Measurements from ENCODE around the gene TBRG4.

Gene TBRG4

GRCh38 chr7:45061806-45062425, 49.6 kb downstream of the TBRG4 start:
- ATAC-seq (replicated peaks; ENCODE audit: extremely low read depth, poor library complexity, severe bottlenecking): no peak
- peaks cover 59% of the 10 kb centered on the region for H3K36me3 Mint-ChIP-seq (ENCODE audit: insufficient read depth)
- peak overlapping the region; percentile 72 for H3K27ac Mint-ChIP-seq (ENCODE audit: low read depth)
- H3K9me3 Mint-ChIP-seq: no peaks in the 10 kb centered on the region
- no peaks in the 10 kb centered on the region for H3K27me3 Mint-ChIP-seq
- peaks cover 62% of the 10 kb centered on the region for H3K4me1 Mint-ChIP-seq
- H3K4me3 Mint-ChIP-seq: no peak overlapping the region
- DNase-seq (ENCODE audit: low spot score in 2 of 2): no peak

GRCh38 chr7:45061352-45061751, 50.1 kb downstream of the TBRG4 start:
- H3K27ac Mint-ChIP-seq (ENCODE audit: low read depth): peak overlapping the region; percentile 72
- no peaks in the 10 kb centered on the region for H3K27me3 Mint-ChIP-seq
- peaks cover 64% of the 10 kb centered on the region for H3K4me1 Mint-ChIP-seq
- H3K9me3 Mint-ChIP-seq: no peaks in the 10 kb centered on the region
- H3K4me3 Mint-ChIP-seq: no peak overlapping the region
- ATAC-seq (replicated peaks; ENCODE audit: extremely low read depth, poor library complexity, severe bottlenecking) (no peak), DNase-seq (ENCODE audit: low spot score in 2 of 2) (no peak)
- peaks cover 54% of the 10 kb centered on the region for H3K36me3 Mint-ChIP-seq (ENCODE audit: insufficient read depth)

GRCh38 chr7:45060295-45060694, 51.2 kb downstream of the TBRG4 start:
- peaks cover 64% of the 10 kb centered on the region for H3K4me1 Mint-ChIP-seq
- ATAC-seq (replicated peaks; ENCODE audit: extremely low read depth, poor library complexity, severe bottlenecking): no peak
- H3K4me3 Mint-ChIP-seq: peak overlapping the region; percentile 17
- H3K9me3 Mint-ChIP-seq: no peaks in the 10 kb centered on the region
- no peaks in the 10 kb centered on the region for H3K27me3 Mint-ChIP-seq
- DNase-seq (ENCODE audit: low spot score in 2 of 2): no peak
- H3K36me3 Mint-ChIP-seq (ENCODE audit: insufficient read depth): peaks cover 46% of the 10 kb centered on the region
- peak overlapping the region; percentile 72 for H3K27ac Mint-ChIP-seq (ENCODE audit: low read depth)

GRCh38 chr7:45057878-45058277, 53.6 kb downstream of the TBRG4 start:
- Mint-ChIP-seq H3K4me3 (peak overlapping the region; percentile 40), H3K4me1 (peaks cover 79% of the 10 kb centered on the region), H3K27ac (ENCODE audit: low read depth) (peak overlapping the region; percentile 81), H3K9me3 (no peaks in the 10 kb centered on the region), H3K27me3 (no peaks in the 10 kb centered on the region), H3K36me3 (ENCODE audit: insufficient read depth) (peaks cover 39% of the 10 kb centered on the region)
- DNase-seq (ENCODE audit: low spot score in 2 of 2): no peak
- ATAC-seq (replicated peaks; ENCODE audit: extremely low read depth, poor library complexity, severe bottlenecking): no peak

- no peak for ATAC-seq (replicated peaks; ENCODE audit: extremely low read depth, poor library complexity, severe bottlenecking)
- H3K36me3 Mint-ChIP-seq (ENCODE audit: insufficient read depth): peaks cover 33% of the 10 kb centered on the region
- H3K4me1 Mint-ChIP-seq: peaks cover 80% of the 10 kb centered on the region
- no peaks in the 10 kb centered on the region for H3K27me3 Mint-ChIP-seq
- peak overlapping the region; percentile 81 for H3K27ac Mint-ChIP-seq (ENCODE audit: low read depth)
- no peak for DNase-seq (ENCODE audit: low spot score in 2 of 2)
- H3K9me3 Mint-ChIP-seq: no peaks in the 10 kb centered on the region
- no peak overlapping the region for H3K4me3 Mint-ChIP-seq
These were observed 55.8 kb downstream of the TBRG4 start for GRCh38 chr7:45055594-45056219.

DNA sequence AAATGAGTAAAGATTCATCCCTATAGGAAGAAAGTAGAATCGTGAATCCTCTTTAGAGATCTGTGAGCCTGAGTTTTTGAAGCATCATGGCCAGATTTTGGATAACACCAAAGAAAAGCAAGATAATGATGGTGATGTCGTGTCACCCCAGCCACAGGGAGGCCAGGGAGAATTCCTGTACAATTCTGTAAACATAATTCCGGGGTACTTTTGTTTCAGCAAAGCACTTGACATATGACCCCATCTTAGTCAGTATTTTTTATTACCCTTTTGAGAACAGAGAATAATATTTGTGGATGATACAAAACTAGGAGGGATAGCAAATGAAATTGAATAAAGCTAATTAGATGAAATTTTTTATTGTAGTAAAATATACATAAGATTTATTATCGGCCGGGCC, 56.5 kb downstream of the TBRG4 start:
- H3K27ac Mint-ChIP-seq (ENCODE audit: low read depth): peak overlapping the region; percentile 81
- no peak for DNase-seq (ENCODE audit: low spot score in 2 of 2)
- no peaks in the 10 kb centered on the region for H3K9me3 Mint-ChIP-seq
- ATAC-seq (replicated peaks; ENCODE audit: extremely low read depth, poor library complexity, severe bottlenecking): no peak
- H3K4me1 Mint-ChIP-seq: peaks cover 79% of the 10 kb centered on the region
- H3K36me3 Mint-ChIP-seq (ENCODE audit: insufficient read depth): peaks cover 38% of the 10 kb centered on the region
- H3K27me3 Mint-ChIP-seq: no peaks in the 10 kb centered on the region
- no peak overlapping the region for H3K4me3 Mint-ChIP-seq

DNA sequence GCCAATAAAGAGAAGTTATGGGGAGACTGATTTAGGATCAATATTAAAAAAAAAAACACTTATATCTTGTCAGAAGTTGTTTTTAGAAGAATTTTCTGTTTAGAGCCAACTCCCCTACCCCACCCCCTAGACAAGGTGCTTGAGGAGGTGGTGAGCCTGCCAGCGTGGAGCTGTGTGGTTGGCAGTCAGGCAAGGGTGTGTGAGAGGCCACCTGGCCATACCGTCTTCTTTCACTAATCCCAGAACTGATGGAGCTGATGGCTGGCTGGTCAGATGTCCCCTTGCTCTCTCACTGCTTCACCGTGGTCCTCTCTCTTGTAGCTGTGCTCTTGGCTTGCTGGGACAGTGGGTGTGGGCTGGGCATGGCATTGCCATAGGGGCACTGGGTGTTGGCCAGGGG, 57.1 kb downstream of the TBRG4 start:
- Mint-ChIP-seq H3K27me3 (no peaks in the 10 kb centered on the region), H3K36me3 (ENCODE audit: insufficient read depth) (peaks cover 37% of the 10 kb centered on the region), H3K9me3 (no peaks in the 10 kb centered on the region), H3K4me1 (peaks cover 76% of the 10 kb centered on the region), H3K27ac (ENCODE audit: low read depth) (peak overlapping the region; percentile 81), H3K4me3 (no peak overlapping the region)
- DNase-seq (ENCODE audit: low spot score in 2 of 2) (no peak), ATAC-seq (replicated peaks; ENCODE audit: extremely low read depth, poor library complexity, severe bottlenecking) (no peak)

DNA sequence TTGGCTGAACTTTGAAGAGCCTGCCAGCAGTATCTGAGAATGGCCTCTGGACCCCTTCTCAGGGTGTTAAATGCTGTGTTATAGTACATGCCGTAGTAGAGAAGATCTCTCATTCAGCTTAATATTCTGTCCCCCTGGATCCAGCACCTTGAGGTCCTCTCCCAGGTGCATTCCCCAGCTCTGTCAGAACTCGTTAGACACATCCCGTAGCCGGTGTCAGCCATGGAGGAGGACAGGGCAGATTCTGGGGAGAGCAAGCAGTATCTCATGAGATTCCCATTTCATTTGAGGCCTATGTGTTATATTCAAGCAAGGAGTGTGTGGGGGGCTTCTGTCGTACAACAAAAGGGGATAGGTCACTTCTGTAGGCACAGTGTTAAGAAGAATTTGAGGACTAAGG, 57.6 kb downstream of the TBRG4 start:
- Mint-ChIP-seq H3K4me1 (peaks cover 76% of the 10 kb centered on the region), H3K36me3 (ENCODE audit: insufficient read depth) (peaks cover 36% of the 10 kb centered on the region), H3K4me3 (no peak overlapping the region), H3K9me3 (no peaks in the 10 kb centered on the region), H3K27ac (ENCODE audit: low read depth) (peak overlapping the region; percentile 81), H3K27me3 (no peaks in the 10 kb centered on the region)
- DNase-seq (ENCODE audit: low spot score in 2 of 2) (no peak), ATAC-seq (replicated peaks; ENCODE audit: extremely low read depth, poor library complexity, severe bottlenecking) (no peak)

- Mint-ChIP-seq H3K4me3 (no peak overlapping the region), H3K4me1 (peaks cover 73% of the 10 kb centered on the region), H3K27ac (ENCODE audit: low read depth) (peak overlapping the region; percentile 81), H3K36me3 (ENCODE audit: insufficient read depth) (peaks cover 36% of the 10 kb centered on the region), H3K27me3 (no peaks in the 10 kb centered on the region), H3K9me3 (no peaks in the 10 kb centered on the region)
- no peak for DNase-seq (ENCODE audit: low spot score in 2 of 2)
- ATAC-seq (replicated peaks; ENCODE audit: extremely low read depth, poor library complexity, severe bottlenecking): no peak
These were observed 58.1 kb downstream of the TBRG4 start for GRCh38 chr7:45053401-45053800.

DNA sequence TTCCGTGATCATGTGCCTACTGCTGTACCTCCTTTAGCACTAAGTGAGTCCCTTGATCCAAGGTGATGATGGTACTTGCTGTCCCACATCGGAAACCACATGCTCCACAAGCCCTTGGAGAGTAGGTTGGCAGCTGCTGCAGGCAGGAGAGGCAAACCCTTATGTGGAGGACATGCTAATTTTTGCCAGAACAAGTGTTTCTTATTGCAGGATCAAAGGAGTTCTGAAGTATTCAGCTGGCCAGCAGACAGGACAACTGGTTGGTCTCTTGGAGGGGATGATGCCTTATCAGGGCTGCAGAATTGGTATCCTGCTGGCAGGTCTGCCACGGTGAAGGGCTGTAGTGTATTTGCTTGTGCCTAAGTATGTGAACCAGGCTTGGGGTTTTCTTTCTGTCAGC, 59.5 kb downstream of the TBRG4 start:
- Mint-ChIP-seq H3K27me3 (no peaks in the 10 kb centered on the region), H3K27ac (ENCODE audit: low read depth) (no peak overlapping the region), H3K4me1 (peaks cover 69% of the 10 kb centered on the region), H3K9me3 (no peaks in the 10 kb centered on the region), H3K4me3 (no peak overlapping the region), H3K36me3 (ENCODE audit: insufficient read depth) (peaks cover 35% of the 10 kb centered on the region)
- ATAC-seq (replicated peaks; ENCODE audit: extremely low read depth, poor library complexity, severe bottlenecking) (no peak), DNase-seq (ENCODE audit: low spot score in 2 of 2) (no peak)

DNA sequence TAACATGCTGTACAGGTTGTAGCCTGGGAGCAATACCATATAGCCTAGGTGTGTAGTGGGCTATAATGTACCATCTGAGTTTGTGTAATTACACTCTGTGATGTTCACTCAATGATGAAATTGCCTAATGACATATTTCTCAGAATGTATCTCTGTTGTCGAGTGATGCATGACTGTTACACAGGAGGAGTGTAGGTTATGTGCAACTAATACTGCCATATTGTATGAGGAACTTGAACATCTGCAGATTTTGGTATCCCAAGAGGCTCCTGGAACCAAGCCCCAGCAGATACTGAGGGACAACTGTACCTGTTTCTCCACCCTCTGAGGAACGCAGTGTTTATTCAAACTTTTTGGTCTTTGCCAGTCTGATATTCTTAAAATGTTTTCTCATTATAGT, 61.3 kb downstream of the TBRG4 start:
- H3K36me3 Mint-ChIP-seq (ENCODE audit: insufficient read depth): peaks cover 50% of the 10 kb centered on the region
- peaks cover 54% of the 10 kb centered on the region for H3K4me1 Mint-ChIP-seq
- no peak overlapping the region for H3K4me3 Mint-ChIP-seq
- DNase-seq (ENCODE audit: low spot score in 2 of 2) (no peak), ATAC-seq (replicated peaks; ENCODE audit: extremely low read depth, poor library complexity, severe bottlenecking) (no peak)
- H3K9me3 Mint-ChIP-seq: no peaks in the 10 kb centered on the region
- no peaks in the 10 kb centered on the region for H3K27me3 Mint-ChIP-seq
- peak overlapping the region; percentile 13 for H3K27ac Mint-ChIP-seq (ENCODE audit: low read depth)

All from central memory CD8-positive, alpha-beta T cell (primary cell).